Keratinocyte (primary cell): ENCODE results near the gene AFDN. TPM values are rescaled to one million over a fixed set of nuclear protein-coding genes. Genes with fewer than 3 reads are reported as not detected.

ENCODE experiments used
- DNase-seq: peaks from one replicate; pipeline ENCODE4 v3.0.0-alpha.2; 2011; ENCODE audit warnings: low read depth, missing footprints, low spot score
- FAIRE-seq: peaks from 2 replicates; lab custom pipeline; 2011; peaks lifted over from hg19 to GRCh38; lab: Jason Lieb, UNC
- H2AFZ ChIP-seq: 2 replicates; pipeline ENCODE4 v1.6.0; 2012; ENCODE audit warnings: low read length, control low read depth, inconsistent platforms; ENCODE audit not compliant: control insufficient read depth
- H3K27ac ChIP-seq: 2 replicates; pipeline ENCODE4 v1.5.1; 2011; ENCODE audit warnings: low read length; ENCODE audit not compliant: control insufficient read depth, insufficient read depth
- H3K27me3 ChIP-seq: 3 replicates; pipeline ENCODE4 v1.6.0; 2011; ENCODE audit warnings: low read length; ENCODE audit not compliant: control insufficient read depth, insufficient read depth; ENCODE audit errors: extremely low read depth
- H3K36me3 ChIP-seq, 2 experiments: 2 replicates in 1 of 2; 3 replicates in 1 of 2; pipeline ENCODE4 v1.5.1; 2011; ENCODE audit warnings: low read length in 2 of 2, mild to moderate bottlenecking in 1 of 2; ENCODE audit not compliant: control insufficient read depth in 2 of 2, insufficient read depth in 2 of 2; ENCODE audit errors: extremely low read depth in 1 of 2
- H3K4me1 ChIP-seq: 3 replicates; pipeline ENCODE4 v1.5.1; 2011; ENCODE audit warnings: low read length; ENCODE audit not compliant: control insufficient read depth, insufficient read depth; ENCODE audit errors: extremely low read depth
- H3K4me2 ChIP-seq: 3 replicates; pipeline ENCODE4 v1.6.0; 2011; ENCODE audit warnings: low read depth, low read length; ENCODE audit not compliant: control insufficient read depth, insufficient read depth; ENCODE audit errors: extremely low read depth
- H3K4me3 ChIP-seq, 3 experiments: fragments of 200-600 bp in 1 of 3; sonication (generic) in 1 of 3; 2 replicates in 2 of 3; 3 replicates in 1 of 3; pipeline ENCODE4 v1.5.1; 2011 to 2016; ENCODE audit warnings: low read length in 3 of 3, mild to moderate bottlenecking in 3 of 3, control low read depth in 2 of 3, inconsistent platforms in 1 of 3, low read depth in 1 of 3, mixed read lengths in 1 of 3, mixed run types in 1 of 3, moderate library complexity in 1 of 3; ENCODE audit not compliant: control insufficient read depth in 2 of 3, insufficient read depth in 2 of 3; ENCODE audit errors: extremely low read depth in 1 of 3
- H3K79me2 ChIP-seq: 2 replicates; pipeline ENCODE4 v1.6.0; 2012; ENCODE audit warnings: low read length; ENCODE audit not compliant: control insufficient read depth, insufficient read depth
- H3K9ac ChIP-seq: 3 replicates; pipeline ENCODE4 v1.6.0; 2011; ENCODE audit warnings: low read length; ENCODE audit not compliant: control insufficient read depth, insufficient read depth; ENCODE audit errors: extremely low read depth
- H3K9me1 ChIP-seq: 3 replicates; pipeline ENCODE4 v1.6.0; 2011; ENCODE audit warnings: low read length; ENCODE audit not compliant: control insufficient read depth, insufficient read depth; ENCODE audit errors: extremely low read depth
- H3K9me3 ChIP-seq: 2 replicates; pipeline ENCODE4 v1.5.1; 2012; ENCODE audit warnings: low read depth, low read length; ENCODE audit not compliant: control insufficient read depth
- H4K20me1 ChIP-seq: 3 replicates; pipeline ENCODE4 v1.6.0; 2011; ENCODE audit warnings: low read length; ENCODE audit not compliant: control insufficient read depth, insufficient read depth; ENCODE audit errors: extremely low read depth
- EZH2 ChIP-seq: IDR thresholded peaks from one replicate; pipeline ENCODE4 v1.6.1; 2012; ENCODE audit warnings: inconsistent platforms, mild to moderate bottlenecking, low read length, moderate library complexity
- dilution Hi-C: fragments of 300-500 bp; cut with MboI; formaldehyde crosslinking; loops from one replicate; pipeline ENCODE4 v1.7.0; 2020; ENCODE audit warnings: low sequenced_read_pairs; ENCODE audit not compliant: extremely low pct_ligation_motif_present
- polyA plus RNA-seq, 5 experiments: library from polyadenylated mRNA; depleted of rRNA in 3 of 5; stranded (reverse) in 3 of 5; stranded (forward) in 1 of 5; unstranded in 1 of 5; fragments of >200 nt; gene quantifications; 1 replicate in 1 of 5; 2 replicates in 3 of 5; 3 replicates in 1 of 5; pipeline versions ENCODE4 v1.2.1 to v1.2.3, GENCODE V29; 2011 to 2012; ENCODE audit warnings: missing spikeins in 2 of 5, low read depth in 1 of 5, low replicate concordance in 1 of 5
- TF ChIP-seq, protein P1 (sequence below), 3 experiments: IDR thresholded peaks in 1 of 3; conservative IDR thresholded peaks in 1 of 3; optimal IDR thresholded peaks in 1 of 3; 2 replicates in 2 of 3; 3 replicates in 1 of 3; pipeline versions ENCODE3 to v1.5.1; 2011; ENCODE audit warnings: low read length in 3 of 3, mild to moderate bottlenecking in 3 of 3, moderate library complexity in 2 of 3, control low read depth in 1 of 3, inconsistent platforms in 1 of 3; ENCODE audit not compliant: insufficient read depth in 2 of 3; ENCODE audit errors: extremely low read depth in 1 of 3

AFDN gene
- polyA plus RNA-seq, 1 donor (not counting 4 experiments of a cell fraction or from before 2014, with no cell fraction given): 46.5 TPM

DNA sequence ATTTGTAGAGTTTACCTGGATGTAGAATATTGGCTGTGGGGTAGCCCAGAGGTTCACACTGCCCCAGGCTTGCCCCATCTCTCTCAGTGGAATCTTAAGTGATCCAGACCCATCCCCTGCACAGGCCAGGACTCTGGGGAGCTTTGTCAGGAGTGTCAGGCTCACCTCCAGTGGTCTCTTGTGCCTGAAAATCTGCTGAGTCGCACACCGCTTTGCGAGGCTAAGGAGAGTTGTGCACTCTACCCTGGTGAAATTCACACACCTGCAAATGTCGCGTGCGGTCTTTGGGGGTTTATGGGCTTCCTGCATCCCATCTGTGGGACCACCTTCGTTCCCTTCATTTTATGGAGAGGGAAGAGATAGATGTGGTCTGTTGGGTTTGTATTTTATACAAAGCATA is 107.1 kb downstream of the AFDN start:
- Histone ChIP-seq H3K9me3 (no peaks in the 10 kb centered on the region), H3K27me3 (no peaks in the 10 kb centered on the region), H3K79me2 (no peaks in the 10 kb centered on the region), H3K27ac (no peak overlapping the region), H3K9ac (no peak overlapping the region), H3K36me3 (peaks cover 0 to 7% of the 10 kb centered on the region in 2 experiments), H3K9me1 (no peaks in the 10 kb centered on the region), H3K4me3 (no peak overlapping the region), H4K20me1 (no peaks in the 10 kb centered on the region), H3K4me1 (peaks cover 20% of the 10 kb centered on the region), H3K4me2 (no peak overlapping the region), H2AFZ (no peak overlapping the region)
- FAIRE-seq (no peak), DNase-seq (no peak)
- dilution Hi-C loops: no loop called here
- TF ChIP-seq, protein P1, sequence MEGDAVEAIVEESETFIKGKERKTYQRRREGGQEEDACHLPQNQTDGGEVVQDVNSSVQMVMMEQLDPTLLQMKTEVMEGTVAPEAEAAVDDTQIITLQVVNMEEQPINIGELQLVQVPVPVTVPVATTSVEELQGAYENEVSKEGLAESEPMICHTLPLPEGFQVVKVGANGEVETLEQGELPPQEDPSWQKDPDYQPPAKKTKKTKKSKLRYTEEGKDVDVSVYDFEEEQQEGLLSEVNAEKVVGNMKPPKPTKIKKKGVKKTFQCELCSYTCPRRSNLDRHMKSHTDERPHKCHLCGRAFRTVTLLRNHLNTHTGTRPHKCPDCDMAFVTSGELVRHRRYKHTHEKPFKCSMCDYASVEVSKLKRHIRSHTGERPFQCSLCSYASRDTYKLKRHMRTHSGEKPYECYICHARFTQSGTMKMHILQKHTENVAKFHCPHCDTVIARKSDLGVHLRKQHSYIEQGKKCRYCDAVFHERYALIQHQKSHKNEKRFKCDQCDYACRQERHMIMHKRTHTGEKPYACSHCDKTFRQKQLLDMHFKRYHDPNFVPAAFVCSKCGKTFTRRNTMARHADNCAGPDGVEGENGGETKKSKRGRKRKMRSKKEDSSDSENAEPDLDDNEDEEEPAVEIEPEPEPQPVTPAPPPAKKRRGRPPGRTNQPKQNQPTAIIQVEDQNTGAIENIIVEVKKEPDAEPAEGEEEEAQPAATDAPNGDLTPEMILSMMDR (optimal IDR thresholded peaks at IDR 0.05 in 1 of 3, IDR thresholded peaks at IDR 0.05 in 1 of 3, conservative IDR thresholded peaks at IDR 0.05 in 1 of 3; ENCODE audit: extremely low read depth in 1 of 3, insufficient read depth in 2 of 3, low read length in 3 of 3): no peak
- no peak for TF ChIP-seq EZH2

- H2AFZ ChIP-seq: no peak overlapping the region
- H3K4me2 ChIP-seq: no peak overlapping the region
- no peaks in the 10 kb centered on the region for H3K27me3 ChIP-seq
- no peaks in the 10 kb centered on the region for H3K79me2 ChIP-seq
- H3K4me3 ChIP-seq: no peak overlapping the region
- H3K4me1 ChIP-seq: peaks cover 20% of the 10 kb centered on the region
- H3K9ac ChIP-seq: no peak overlapping the region
- H3K36me3 ChIP-seq: peaks cover 0 to 4% of the 10 kb centered on the region in 2 experiments
- H3K9me3 ChIP-seq: no peaks in the 10 kb centered on the region
- FAIRE-seq (no peak), DNase-seq (no peak)
- H3K9me1 ChIP-seq: no peaks in the 10 kb centered on the region
- TF ChIP-seq, protein P1 (optimal IDR thresholded peaks at IDR 0.05 in 1 of 3, IDR thresholded peaks at IDR 0.05 in 1 of 3, conservative IDR thresholded peaks at IDR 0.05 in 1 of 3; ENCODE audit: extremely low read depth in 1 of 3, insufficient read depth in 2 of 3, low read length in 3 of 3): no peak
- TF ChIP-seq EZH2: no peak
- dilution Hi-C loops: no loop called here
- no peak overlapping the region for H3K27ac ChIP-seq
- H4K20me1 ChIP-seq: no peaks in the 10 kb centered on the region
These were observed 107.7 kb downstream of the AFDN start for GRCh38 chr6:167934426-167934864.
